Endothelial cell of umbilical vein (primary cell): Measurements from ENCODE around the gene IKZF5. TPM values are rescaled to one million over a fixed set of nuclear protein-coding genes. Genes with fewer than 3 reads are reported as not detected.

Experiments
- BruUV-seq: library from RNA; stranded (reverse); fragments of 400-500 nt; replicated peaks from 2 replicates; lab custom pipeline; 2021; lab: Mats Ljungman, UMichigan
- CTCF ChIA-PET: fragments of 300-600, 350-600 bp; sonication (Branson Sonifier 250); formaldehyde crosslinking; loops from one replicate; lab custom pipeline; 2021; ENCODE audit warnings: antibody characterized with exemption, inconsistent platforms; lab: Charles Lee
- POLR2A ChIA-PET: fragments of 300-600, 350-600 bp; sonication (Branson Sonifier 250); formaldehyde crosslinking; loops from one replicate; lab custom pipeline; 2021; ENCODE audit warnings: antibody characterized with exemption, inconsistent platforms; lab: Charles Lee
- DNase-seq: peaks from one replicate; pipeline ENCODE4 v3.0.0-alpha.2; 2011; ENCODE audit warnings: low read depth, low spot score
- FAIRE-seq: peaks from 2 replicates; lab custom pipeline; 2011; peaks lifted over from hg19 to GRCh38; lab: Jason Lieb, UNC
- H2AFZ ChIP-seq: 2 replicates; pipeline ENCODE4 v1.6.0; 2012; ENCODE audit warnings: low read depth, low read length, control low read depth, inconsistent platforms
- H3K27ac ChIP-seq: 2 replicates; pipeline ENCODE4 v1.5.1; 2011; ENCODE audit warnings: low read depth, mild to moderate bottlenecking, control low read depth, low read length, moderate library complexity; ENCODE audit not compliant: insufficient read depth
- H3K27me3 ChIP-seq, 2 experiments: 2 replicates each; pipeline versions ENCODE4 v1.6.0 to v1.6.1; 2011; ENCODE audit warnings: low read length in 2 of 2, mixed read lengths in 1 of 2; ENCODE audit not compliant: control insufficient read depth in 2 of 2, insufficient read depth in 2 of 2
- H3K36me3 ChIP-seq, 2 experiments: 2 replicates in 1 of 2; 3 replicates in 1 of 2; pipeline ENCODE4 v1.5.1; 2011; ENCODE audit warnings: low read length in 2 of 2, mild to moderate bottlenecking in 1 of 2, moderate library complexity in 1 of 2; ENCODE audit not compliant: control insufficient read depth in 2 of 2, insufficient read depth in 2 of 2; ENCODE audit errors: extremely low read depth in 1 of 2
- H3K4me1 ChIP-seq: 3 replicates; pipeline ENCODE4 v1.5.1; 2011; ENCODE audit warnings: mild to moderate bottlenecking, low read length; ENCODE audit not compliant: control insufficient read depth, insufficient read depth; ENCODE audit errors: extremely low read depth
- H3K4me2 ChIP-seq: 2 replicates; pipeline ENCODE4 v1.6.1; 2011; ENCODE audit warnings: low read length, control low read depth, mixed read lengths; ENCODE audit not compliant: insufficient read depth
- H3K4me3 ChIP-seq, 3 experiments: fragments of 200-600 bp in 1 of 3; sonication (generic), shearing (Covaris generic) in 1 of 3; replicated peaks in 1 of 3; 2 replicates each; pipeline ENCODE4 v1.5.1; 2011 to 2016; ENCODE audit warnings: control low read depth in 3 of 3, low read length in 3 of 3, mild to moderate bottlenecking in 2 of 3, inconsistent platforms in 1 of 3, low read depth in 1 of 3, moderate library complexity in 1 of 3; ENCODE audit not compliant: insufficient read depth in 1 of 3
- H3K79me2 ChIP-seq: 2 replicates; pipeline ENCODE4 v1.6.0; 2012; ENCODE audit warnings: low read length, inconsistent platforms; ENCODE audit not compliant: control insufficient read depth, insufficient read depth
- H3K9ac ChIP-seq: replicated peaks from 2 replicates; pipeline ENCODE3; 2011; ENCODE audit warnings: low read length, control low read depth; ENCODE audit not compliant: insufficient read depth; ENCODE audit errors: extremely low read depth
- H3K9me1 ChIP-seq: replicated peaks from 3 replicates; pipeline ENCODE4 v1.6.0; 2011; ENCODE audit warnings: mild to moderate bottlenecking, low read length; ENCODE audit not compliant: control insufficient read depth, insufficient read depth; ENCODE audit errors: extremely low read depth
- H3K9me3 ChIP-seq: replicated peaks from 2 replicates; pipeline ENCODE4 v1.5.1; 2012; ENCODE audit warnings: low read length, inconsistent platforms; ENCODE audit not compliant: control insufficient read depth, insufficient read depth
- H4K20me1 ChIP-seq: replicated peaks from 2 replicates; pipeline ENCODE3; 2011; ENCODE audit warnings: mild to moderate bottlenecking, low read length; ENCODE audit not compliant: control insufficient read depth, insufficient read depth; ENCODE audit errors: extremely low read depth
- EZH2 ChIP-seq: IDR thresholded peaks from 2 replicates; pipeline ENCODE4 v1.6.1; 2012; ENCODE audit warnings: borderline replicate concordance, low read depth, mild to moderate bottlenecking, moderate library complexity, low read length, inconsistent platforms; ENCODE audit not compliant: severe bottlenecking
- FOS ChIP-seq: IDR thresholded peaks from 2 replicates; pipeline ENCODE4 v1.6.1; 2011; ENCODE audit warnings: mild to moderate bottlenecking, low read length, moderate library complexity, borderline replicate concordance; ENCODE audit not compliant: insufficient read depth
- GATA2 ChIP-seq: IDR thresholded peaks from 2 replicates; pipeline ENCODE4 v1.7.0; 2011; ENCODE audit warnings: low read depth, mild to moderate bottlenecking, moderate library complexity, mixed read lengths, low read length; ENCODE audit not compliant: insufficient read length, insufficient read depth
- JUN ChIP-seq: IDR thresholded peaks from 2 replicates; pipeline ENCODE4 v1.6.1; 2011; ENCODE audit warnings: borderline replicate concordance, low read depth; ENCODE audit not compliant: insufficient read length, insufficient read depth
- MYC ChIP-seq: IDR thresholded peaks from one replicate; pipeline ENCODE4 v1.6.1; 2011; ENCODE audit warnings: mild to moderate bottlenecking, low read depth, low read length
- POLR2A ChIP-seq: IDR thresholded peaks from 2 replicates; pipeline ENCODE4 v1.6.1; 2012; ENCODE audit warnings: low read depth, mild to moderate bottlenecking, control low read depth, low read length
- POLR2AphosphoS5 ChIP-seq: IDR thresholded peaks from 2 replicates; pipeline ENCODE4 v1.6.1; 2012; ENCODE audit warnings: low read depth, mild to moderate bottlenecking, control low read depth, low read length, moderate library complexity; ENCODE audit not compliant: insufficient read depth
- dilution Hi-C: fragments of 300-500 bp; cut with MboI; formaldehyde crosslinking; loops from one replicate; pipeline ENCODE4 v1.15.0; 2019; ENCODE audit warnings: low sequenced_read_pairs; ENCODE audit not compliant: extremely low pct_ligation_motif_present
- intact Hi-C: fragments of 100-400 bp; cut with micrococcal nuclease; formaldehyde crosslinking; loops from one replicate; pipeline ENCODE4 v1.10.0; 2022
- polyA plus RNA-seq, 4 experiments: library from polyadenylated mRNA; depleted of rRNA in 3 of 4; stranded (reverse) in 3 of 4; unstranded in 1 of 4; fragments of >200 nt; gene quantifications; 2 replicates each; pipeline versions ENCODE4 v1.2.1 to v1.2.3, GENCODE V29; 2011 to 2012; ENCODE audit warnings: missing spikeins in 1 of 4
- total RNA-seq: library from RNA; stranded (reverse); gene quantifications from 2 replicates; pipeline ENCODE4 v1.2.3, GENCODE V29; 2021
- TF ChIP-seq, protein P1 (sequence below), 2 donors: IDR thresholded peaks; 1 replicate in 1 of 2; 2 replicates in 1 of 2; pipeline ENCODE4 v1.5.1; 2011; ENCODE audit warnings: low read length in 2 of 2, mild to moderate bottlenecking in 2 of 2, moderate library complexity in 2 of 2, control low read depth in 1 of 2, inconsistent platforms in 1 of 2, low read depth in 1 of 2; ENCODE audit not compliant: insufficient read depth in 1 of 2; ENCODE audit errors: extremely low read depth in 1 of 2
- TF ChIP-seq, protein P2 (sequence below): IDR thresholded peaks from 2 replicates; pipeline ENCODE4 v1.6.1; 2011; ENCODE audit not compliant: insufficient read depth, insufficient read length

Gene IKZF5
- total and polyA plus RNA-seq, 2 donors (not counting 3 experiments of a cell fraction or from before 2014, with no cell fraction given) = 7.1 to 10.3 TPM

DNA sequence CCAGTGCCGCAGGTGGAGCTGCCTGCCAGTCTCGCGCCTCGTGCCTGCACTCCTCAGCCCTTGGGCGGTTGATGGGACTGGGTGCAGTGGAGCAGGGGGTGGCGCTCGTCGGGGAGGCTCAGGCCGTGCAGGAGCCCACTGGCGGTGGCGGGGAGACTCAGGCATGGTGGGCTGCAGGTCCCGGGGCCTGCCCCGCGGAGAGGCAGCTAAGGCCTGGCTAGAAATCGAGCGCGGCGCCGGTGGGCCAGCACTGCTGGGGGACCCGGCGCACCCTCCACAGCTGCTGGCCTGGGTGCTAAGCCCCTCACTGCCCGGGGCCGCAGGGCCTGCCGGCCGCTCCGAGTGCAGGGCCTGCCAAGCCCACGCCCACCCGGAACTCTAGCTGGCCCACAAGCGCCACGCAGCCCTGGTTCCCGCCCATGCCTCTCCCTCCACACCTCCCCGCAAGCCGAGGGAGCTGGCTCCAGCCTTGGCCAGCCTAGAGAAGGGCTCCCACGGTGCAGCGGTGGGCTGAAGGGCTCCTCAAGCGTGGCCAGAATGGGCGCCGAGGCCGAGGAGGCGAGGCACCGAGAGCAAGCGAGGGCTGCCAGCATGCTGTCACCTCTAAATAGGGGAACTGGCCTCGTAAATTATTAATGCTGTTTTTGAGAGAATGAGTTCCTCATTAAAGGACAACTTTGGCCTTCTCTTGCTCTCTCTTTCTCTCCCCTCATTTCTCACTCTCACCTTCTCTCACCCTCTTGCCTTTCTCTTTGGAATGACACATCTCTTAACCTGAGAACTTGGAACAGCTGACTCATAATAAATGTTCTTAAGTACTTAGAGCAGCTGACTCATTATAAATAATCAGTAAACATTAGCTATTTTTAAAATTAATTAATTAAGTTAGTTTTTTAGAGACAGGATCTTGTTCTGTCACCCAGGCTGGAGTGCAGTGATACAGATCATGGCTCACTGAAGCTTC, 5.1 kb upstream of the IKZF5 start:
- Histone ChIP-seq H4K20me1 (no peaks in the 10 kb centered on the region), H3K9me3 (no peaks in the 10 kb centered on the region), H3K36me3 (no peaks in the 10 kb centered on the region), H3K79me2 (no peaks in the 10 kb centered on the region), H3K9ac (no peak overlapping the region), H3K4me2 (no peak overlapping the region), H3K27me3 (no peaks in the 10 kb centered on the region), H3K27ac (no peak overlapping the region), H3K4me3 (no peak overlapping the region), H3K9me1 (no peaks in the 10 kb centered on the region), H3K4me1 (peaks cover 7% of the 10 kb centered on the region), H2AFZ (no peak overlapping the region)
- CTCF ChIA-PET = interaction anchor here (1.7 to 4.5 kb wide), 2 partner anchors 8 to 28 kb away, joined by 3 to 35 read pairs; no protein-coding TSS in a partner anchor
- BruUV-seq = no TSS peak
- POLR2A ChIA-PET = no interaction called here
- no peak for DNase-seq
- dilution Hi-C loops (no loop called here), intact Hi-C loops (no loop called here)
- FAIRE-seq = no peak
- TF ChIP-seq POLR2AphosphoS5 = no peak
- TF ChIP-seq, protein P1, sequence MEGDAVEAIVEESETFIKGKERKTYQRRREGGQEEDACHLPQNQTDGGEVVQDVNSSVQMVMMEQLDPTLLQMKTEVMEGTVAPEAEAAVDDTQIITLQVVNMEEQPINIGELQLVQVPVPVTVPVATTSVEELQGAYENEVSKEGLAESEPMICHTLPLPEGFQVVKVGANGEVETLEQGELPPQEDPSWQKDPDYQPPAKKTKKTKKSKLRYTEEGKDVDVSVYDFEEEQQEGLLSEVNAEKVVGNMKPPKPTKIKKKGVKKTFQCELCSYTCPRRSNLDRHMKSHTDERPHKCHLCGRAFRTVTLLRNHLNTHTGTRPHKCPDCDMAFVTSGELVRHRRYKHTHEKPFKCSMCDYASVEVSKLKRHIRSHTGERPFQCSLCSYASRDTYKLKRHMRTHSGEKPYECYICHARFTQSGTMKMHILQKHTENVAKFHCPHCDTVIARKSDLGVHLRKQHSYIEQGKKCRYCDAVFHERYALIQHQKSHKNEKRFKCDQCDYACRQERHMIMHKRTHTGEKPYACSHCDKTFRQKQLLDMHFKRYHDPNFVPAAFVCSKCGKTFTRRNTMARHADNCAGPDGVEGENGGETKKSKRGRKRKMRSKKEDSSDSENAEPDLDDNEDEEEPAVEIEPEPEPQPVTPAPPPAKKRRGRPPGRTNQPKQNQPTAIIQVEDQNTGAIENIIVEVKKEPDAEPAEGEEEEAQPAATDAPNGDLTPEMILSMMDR (IDR thresholded peaks at IDR 0.05; ENCODE audit: extremely low read depth in 1 of 2, insufficient read depth in 1 of 2, low read depth in 1 of 2, low read length in 2 of 2) = no peak
- no peak for TF ChIP-seq MYC
- no peak for TF ChIP-seq FOS
- no peak for TF ChIP-seq JUN
- TF ChIP-seq POLR2A = no peak
- TF ChIP-seq GATA2 = no peak
- TF ChIP-seq, protein P2, sequence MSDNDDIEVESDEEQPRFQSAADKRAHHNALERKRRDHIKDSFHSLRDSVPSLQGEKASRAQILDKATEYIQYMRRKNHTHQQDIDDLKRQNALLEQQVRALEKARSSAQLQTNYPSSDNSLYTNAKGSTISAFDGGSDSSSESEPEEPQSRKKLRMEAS = no peak
- no peak for TF ChIP-seq EZH2
